ENCODE results near the gene COL5A2.

COL5A2 gene

GRCh38 chr2:189147361-189147760 lies 32.2 kb downstream of the COL5A2 start:
- no peak for DNase-seq (ENCODE audit: low read depth, low spot score)

DNA sequence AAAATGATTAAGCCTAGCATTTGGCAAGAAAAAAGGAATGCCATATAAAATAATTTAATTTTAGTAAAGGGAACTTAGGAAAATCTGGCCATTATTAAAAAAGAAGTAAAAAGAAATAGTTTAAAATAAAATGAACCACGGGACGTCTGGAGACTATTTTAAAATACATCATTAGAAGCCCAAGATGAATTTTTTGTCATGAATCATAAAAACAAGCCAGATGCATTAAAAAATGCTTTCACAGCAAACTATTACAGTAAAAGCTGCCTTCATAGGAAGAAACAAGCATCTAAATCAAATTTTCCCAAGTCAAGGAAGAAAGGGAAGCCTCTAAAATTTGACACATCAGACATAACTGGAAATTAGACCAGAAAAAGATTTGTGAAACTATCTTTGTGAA lies 33.0 kb downstream of the COL5A2 start:
- DNase-seq (ENCODE audit: low read depth, low spot score): no peak

DNA sequence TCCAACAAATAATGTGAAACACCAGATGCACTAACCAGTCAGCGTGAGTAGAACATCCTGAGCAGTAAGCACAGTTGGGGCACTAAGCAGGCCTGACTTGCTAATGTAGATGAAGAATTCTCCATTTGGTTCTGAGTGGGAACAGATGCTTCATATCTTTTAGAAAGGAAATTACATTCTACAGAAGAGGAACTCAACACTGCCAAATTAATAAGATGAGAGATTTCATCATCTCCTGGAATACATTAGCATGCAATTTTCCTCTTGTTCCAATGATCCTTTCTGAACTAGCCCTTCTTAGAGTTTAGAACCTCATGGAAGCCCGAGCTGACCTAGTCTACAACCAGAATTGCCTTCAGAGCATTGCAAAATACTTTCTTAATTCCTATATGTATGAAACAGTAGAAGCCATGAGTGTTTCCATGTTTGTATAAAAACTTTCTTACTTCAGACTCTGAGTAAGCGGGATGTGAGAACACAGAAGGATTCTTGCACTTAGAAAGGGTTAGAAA lies 34.8 kb downstream of the COL5A2 start:
- DNase-seq (ENCODE audit: low read depth, low spot score): no peak

DNA sequence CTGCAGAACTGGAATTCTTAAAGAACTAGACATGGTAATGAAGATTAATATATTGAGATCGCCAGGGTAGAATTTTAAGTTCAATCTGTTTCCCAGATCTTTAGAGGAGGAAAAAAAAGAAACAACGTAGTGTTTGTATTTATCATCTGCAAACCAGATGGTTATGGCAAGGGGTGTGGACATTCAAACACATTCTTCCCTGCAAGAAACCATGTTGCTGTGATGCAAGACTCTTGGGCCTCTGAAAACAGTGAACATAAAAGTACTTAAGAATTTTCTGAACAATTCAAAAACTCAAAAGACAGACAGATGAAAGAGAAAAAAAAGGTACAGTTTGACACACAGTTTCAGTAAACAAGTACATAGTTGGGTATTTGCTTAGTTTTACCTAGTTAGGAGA lies 35.6 kb downstream of the COL5A2 start:
- no peak for DNase-seq (ENCODE audit: low read depth, low spot score)

DNA sequence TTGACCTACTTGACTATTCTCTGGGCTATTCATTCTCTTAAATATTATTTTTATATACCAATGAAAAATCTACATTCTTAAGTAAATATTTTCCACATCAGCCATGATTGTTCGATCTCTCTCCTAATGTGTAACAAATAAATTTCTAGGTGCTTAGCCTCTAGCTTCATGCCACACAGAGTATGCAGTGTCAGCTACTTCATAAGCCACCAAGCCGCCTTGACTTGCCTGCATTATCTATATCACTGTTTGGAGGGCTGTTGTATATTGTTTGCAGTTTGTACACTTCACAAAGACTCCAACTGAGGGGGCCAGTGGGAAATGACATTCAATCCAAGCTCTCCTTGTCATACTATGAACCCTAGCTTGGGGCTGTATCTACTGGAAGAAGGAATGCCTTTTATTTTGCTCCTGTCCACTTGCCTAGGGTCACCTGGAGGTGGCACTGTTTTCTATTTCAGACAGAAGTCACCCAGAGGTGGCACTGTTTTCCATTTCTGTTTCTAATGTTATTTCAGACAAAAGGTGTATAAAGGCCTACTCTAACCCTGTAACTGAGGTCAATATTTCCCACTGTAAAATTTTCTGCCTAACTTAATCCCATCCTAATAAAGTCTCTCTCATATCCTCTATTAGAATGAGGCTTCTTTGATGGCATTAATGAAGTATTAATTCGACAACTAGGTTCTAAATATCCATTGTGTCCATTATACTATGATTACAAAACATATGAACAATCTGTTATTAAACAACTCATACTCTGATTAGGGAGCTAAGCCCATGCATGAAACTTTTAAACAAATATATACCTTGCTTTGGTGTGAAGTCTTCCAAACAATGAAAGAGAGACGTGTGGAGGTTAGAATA lies 36.4 kb downstream of the COL5A2 start:
- no peak for DNase-seq (ENCODE audit: low read depth, low spot score)

GRCh38 chr2:189138800-189139199 lies 40.8 kb downstream of the COL5A2 start:
- no peak for DNase-seq (ENCODE audit: low read depth, low spot score)

- no peak for DNase-seq (ENCODE audit: low read depth, low spot score)
These were observed 42.0 kb downstream of the COL5A2 start for GRCh38 chr2:189137519-189137918.

DNA sequence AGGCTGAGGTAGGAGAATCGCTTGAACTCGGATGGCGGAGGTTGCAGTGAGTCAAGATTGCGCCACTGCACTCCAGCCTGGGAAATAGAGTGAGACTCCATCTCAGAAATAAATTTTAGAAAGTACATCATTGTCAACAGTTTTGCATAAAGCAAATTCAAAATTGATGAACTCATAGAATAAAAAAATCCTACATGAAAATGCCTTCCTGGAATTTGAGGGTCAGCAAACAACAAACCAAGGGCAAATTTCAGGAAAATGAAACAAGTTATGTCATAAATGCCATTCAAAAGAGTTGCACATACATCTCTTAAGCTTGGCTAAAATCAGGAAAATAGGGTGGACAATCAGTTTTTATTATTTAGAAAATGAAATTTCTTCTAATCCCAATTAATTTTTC lies 45.1 kb downstream of the COL5A2 start:
- no peak for DNase-seq (ENCODE audit: low read depth, low spot score)

DNA sequence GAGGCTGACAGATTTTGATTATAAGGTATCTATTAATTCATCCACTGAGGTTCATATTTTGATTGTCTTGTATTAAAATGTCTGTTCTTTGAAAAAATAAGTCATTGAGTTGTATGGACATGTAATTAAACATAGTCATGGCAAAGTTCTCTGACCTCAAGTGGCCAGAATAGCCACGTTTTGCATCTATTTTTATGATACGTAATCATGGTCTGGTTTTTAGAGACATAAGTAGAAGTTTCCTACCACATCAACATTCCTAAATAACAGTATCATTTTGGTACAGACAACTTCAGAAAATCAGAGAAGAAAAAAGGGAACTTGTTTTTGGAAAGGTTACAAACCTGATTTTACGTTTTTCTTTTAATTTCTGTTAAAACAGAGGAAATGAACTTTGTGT lies 47.6 kb downstream of the COL5A2 start:
- DNase-seq (ENCODE audit: low read depth, low spot score): no peak

DNA sequence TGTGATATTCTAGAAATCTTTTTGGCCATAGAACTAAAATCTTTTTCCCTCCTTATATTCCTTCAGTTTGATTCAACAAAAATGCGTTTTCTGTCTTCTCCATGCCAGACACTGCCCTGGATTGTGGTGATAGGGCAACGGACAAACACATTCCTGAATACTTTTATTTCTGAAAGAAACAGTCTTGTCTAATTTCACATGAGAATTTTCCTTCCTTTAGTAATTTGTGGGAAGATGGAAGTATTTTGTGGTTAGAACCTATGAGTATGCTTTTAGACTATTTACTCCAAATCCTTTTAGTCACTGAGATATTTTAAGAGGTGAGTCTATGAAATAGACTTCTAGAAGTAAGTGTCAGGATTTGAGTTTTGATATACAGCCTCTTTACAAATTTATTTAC lies 49.6 kb downstream of the COL5A2 start:
- no peak for DNase-seq (ENCODE audit: low read depth, low spot score)

- peak; percentile 55 for DNase-seq (ENCODE audit: low read depth, low spot score)
These were observed 50.6 kb downstream of the COL5A2 start for GRCh38 chr2:189128970-189129369.

GRCh38 chr2:189127756-189128155 lies 51.8 kb downstream of the COL5A2 start:
- no peak for DNase-seq (ENCODE audit: low read depth, low spot score)

DNA sequence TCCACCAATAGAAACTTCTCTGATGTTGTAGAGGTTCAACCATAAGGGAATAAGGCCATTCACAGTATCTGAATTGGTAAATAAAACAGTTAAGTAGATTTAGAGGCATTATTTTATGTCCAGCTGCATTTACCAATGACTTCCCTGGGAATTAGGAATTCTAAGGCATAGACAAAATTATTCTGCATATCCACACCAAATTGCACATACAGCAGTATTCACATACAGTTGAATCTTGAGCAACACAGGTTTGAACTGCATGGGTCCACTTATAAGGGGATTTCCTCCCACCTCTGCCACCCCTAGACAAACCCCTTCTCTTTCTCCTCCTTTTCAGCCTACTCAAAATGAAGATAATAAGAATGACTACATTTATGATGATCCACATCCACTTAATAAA lies 54.4 kb downstream of the COL5A2 start:
- DNase-seq (ENCODE audit: low read depth, low spot score): no peak

DNA sequence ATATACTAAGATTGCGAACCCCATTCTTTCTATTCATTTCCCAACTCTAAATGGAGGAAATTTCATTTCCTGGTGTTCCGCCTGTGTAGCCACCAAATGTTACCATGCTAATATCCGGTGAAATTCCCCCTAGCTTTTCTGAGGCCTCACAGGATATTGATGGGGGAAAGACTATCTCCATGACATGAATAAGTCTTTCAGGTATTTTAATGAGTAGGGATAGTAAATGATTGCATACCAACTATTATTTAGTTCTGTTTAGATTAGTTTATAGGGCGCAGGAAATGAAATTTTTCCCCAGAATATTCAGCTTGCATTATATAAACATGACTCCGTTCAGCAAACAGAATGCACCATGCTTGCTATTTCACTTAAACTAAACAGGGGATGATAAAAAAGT lies 55.4 kb downstream of the COL5A2 start:
- no peak for DNase-seq (ENCODE audit: low read depth, low spot score)

GRCh38 chr2:189118386-189118785 lies 61.2 kb downstream of the COL5A2 start:
- no peak for DNase-seq (ENCODE audit: low read depth, low spot score)

DNA sequence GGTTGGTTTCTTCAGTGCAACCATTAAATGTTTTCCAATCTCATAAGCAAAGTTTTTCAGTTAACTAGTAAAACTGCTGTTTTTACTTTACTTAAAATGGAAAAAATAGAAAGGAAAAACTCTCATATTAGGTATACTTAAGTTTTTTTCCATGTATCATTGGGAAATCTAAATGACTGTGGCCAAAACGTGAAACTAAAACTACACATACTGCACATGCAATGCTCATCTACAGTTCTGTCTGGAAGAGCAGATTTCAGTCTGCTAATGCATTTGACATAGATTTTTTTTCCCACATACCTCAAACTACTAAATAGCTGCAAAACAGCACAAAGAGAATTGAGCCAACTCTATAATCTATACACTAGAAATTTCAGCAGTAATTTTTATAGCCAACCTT lies 62.6 kb downstream of the COL5A2 start:
- no peak for DNase-seq (ENCODE audit: low read depth, low spot score)

- no peak for DNase-seq (ENCODE audit: low read depth, low spot score)
These were observed 63.5 kb downstream of the COL5A2 start for GRCh38 chr2:189116087-189116486.

DNA sequence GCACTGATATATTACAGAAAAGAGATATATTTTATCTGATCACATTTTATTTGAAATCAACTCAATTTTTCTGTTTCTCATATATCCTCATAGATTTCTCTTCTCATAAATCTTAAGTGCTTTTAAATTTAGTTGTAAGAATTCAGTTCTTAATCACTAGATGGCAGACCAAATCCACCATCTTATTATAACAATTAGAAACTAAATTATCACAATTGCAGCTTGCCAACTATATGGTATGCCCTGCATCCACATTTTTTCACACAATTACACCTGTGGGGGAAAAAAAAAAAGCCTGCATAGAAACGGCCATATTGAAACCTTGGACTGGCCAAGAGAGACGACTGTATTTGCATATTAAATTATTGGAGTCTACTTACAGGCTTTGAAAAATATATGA lies 64.4 kb downstream of the COL5A2 start:
- DNase-seq (ENCODE audit: low read depth, low spot score): no peak

DNA sequence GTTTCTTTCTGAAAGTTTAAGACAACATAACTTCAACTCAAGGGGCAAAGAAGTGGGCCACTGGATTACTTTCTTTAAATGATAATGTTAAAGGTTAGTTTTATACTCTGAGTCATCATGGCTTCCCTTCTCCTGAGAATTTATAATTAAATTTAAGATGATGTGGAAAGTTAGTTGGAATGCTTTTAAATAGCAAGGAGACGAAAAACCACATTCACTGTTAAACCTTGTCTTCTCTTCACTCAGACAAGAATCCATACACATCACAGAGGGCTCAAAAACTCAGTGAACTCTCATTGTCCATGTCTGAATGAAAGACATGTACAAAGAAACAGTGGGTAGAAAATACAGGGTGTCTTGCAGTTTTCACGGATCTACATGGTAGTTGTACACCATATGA lies 65.6 kb downstream of the COL5A2 start:
- no peak for DNase-seq (ENCODE audit: low read depth, low spot score)

DNA sequence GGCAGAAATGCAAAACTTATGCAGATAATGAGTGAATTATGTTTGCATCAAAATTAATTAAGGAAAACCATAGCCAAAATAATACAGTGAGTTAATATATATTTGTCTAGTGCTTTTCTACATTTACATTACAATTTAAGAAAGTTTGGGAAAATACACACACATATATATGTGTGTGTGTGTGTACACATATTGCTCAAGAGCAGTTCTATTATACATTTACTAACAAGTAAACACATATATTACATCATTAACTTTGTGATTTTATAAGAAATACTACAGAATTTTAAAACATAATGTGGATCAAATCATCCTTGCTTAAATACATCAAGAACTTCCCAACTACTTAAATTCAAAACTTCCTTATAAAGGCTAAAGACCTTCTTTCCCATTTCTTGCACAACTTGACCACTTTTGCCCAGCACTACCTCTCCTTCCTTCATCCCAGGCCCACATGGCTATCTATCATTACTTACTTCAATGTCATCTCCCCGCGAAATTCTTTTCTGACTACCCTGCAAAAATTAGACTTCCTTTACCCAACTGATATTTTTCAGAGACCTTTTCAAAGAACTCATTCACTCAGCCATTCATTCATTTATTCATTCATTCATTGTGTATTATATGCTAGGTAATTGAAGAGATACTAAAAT lies 68.4 kb downstream of the COL5A2 start:
- DNase-seq (ENCODE audit: low read depth, low spot score): no peak

- DNase-seq (ENCODE audit: low read depth, low spot score): no peak
These were observed 69.6 kb downstream of the COL5A2 start for GRCh38 chr2:189109921-189110397.

DNA sequence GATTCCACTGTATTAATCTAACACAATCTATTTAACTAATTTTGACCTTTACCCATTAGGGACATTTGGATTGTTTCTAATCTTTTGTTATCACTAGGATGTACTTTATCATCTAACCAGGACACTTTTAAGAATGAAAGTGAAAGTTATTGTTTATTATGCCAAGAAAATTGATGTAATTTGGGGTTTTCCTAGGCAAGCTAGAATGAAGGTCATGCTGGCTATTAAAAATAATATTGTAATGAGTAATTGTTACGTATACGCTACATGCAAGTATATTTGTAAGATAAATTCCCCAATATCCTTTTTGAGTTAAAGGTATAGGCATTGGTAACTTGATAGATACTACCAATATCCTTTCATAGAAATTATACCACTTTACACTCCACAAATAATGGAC lies 74.6 kb downstream of the COL5A2 start:
- DNase-seq (ENCODE audit: low read depth, low spot score): no peak

- no peak for DNase-seq (ENCODE audit: low read depth, low spot score)
These were observed 76.8 kb downstream of the COL5A2 start for GRCh38 chr2:189102735-189103134.
